Hepatocyte (in vitro differentiated cells): ENCODE measurements around the gene COL5A2. TPM values are rescaled to one million over a fixed set of nuclear protein-coding genes. Genes with fewer than 3 reads are reported as not detected.
A peak's percentile ranks its signal among the peaks of the same experiment; 100 is the strongest.

Experiments
- DNase-seq: peaks from one replicate; pipeline ENCODE4 v3.0.0-alpha.2; 2016; ENCODE audit warnings: low spot score
- H2AFZ ChIP-seq: fragments of 200-600 bp; sonication (generic); 2 replicates; pipeline ENCODE4 v1.6.0; 2016; ENCODE audit warnings: antibody characterized with exemption, mild to moderate bottlenecking
- H3K27ac ChIP-seq: fragments of 200-600 bp; sonication (generic); 2 replicates; pipeline ENCODE4 v1.5.1; 2016; ENCODE audit warnings: mild to moderate bottlenecking
- H3K27me3 ChIP-seq: fragments of 200-600 bp; sonication (generic); 2 replicates; pipeline ENCODE4 v1.6.1; 2016
- H3K36me3 ChIP-seq: fragments of 200-600 bp; sonication (generic); replicated peaks from 2 replicates; pipeline ENCODE4 v1.5.1; 2016; ENCODE audit warnings: low read depth; ENCODE audit not compliant: insufficient read depth
- H3K4me1 ChIP-seq: fragments of 200-600 bp; sonication (generic); 2 replicates; pipeline ENCODE4 v1.5.1; 2016; ENCODE audit warnings: mild to moderate bottlenecking, moderate library complexity; ENCODE audit not compliant: insufficient read depth
- H3K4me2 ChIP-seq: fragments of 200-600 bp; sonication (generic); 2 replicates; pipeline ENCODE4 v1.6.0; 2016
- H3K4me3 ChIP-seq: fragments of 200-600 bp; sonication (generic); 2 replicates; pipeline ENCODE4 v1.5.1; 2016; ENCODE audit warnings: mild to moderate bottlenecking
- H3K79me2 ChIP-seq: fragments of 200-600 bp; sonication (generic); 2 replicates; pipeline ENCODE4 v1.6.0; 2017; ENCODE audit warnings: mild to moderate bottlenecking
- H3K9me2 ChIP-seq: fragments of 200-600 bp; sonication (generic); replicated peaks from 2 replicates; pipeline ENCODE4 v1.6.0; 2017; ENCODE audit warnings: mild to moderate bottlenecking; ENCODE audit not compliant: insufficient read depth
- H3K9me3 ChIP-seq: fragments of 200-600 bp; sonication (generic); 2 replicates; pipeline ENCODE4 v1.5.1; 2016; ENCODE audit warnings: low read depth, mild to moderate bottlenecking
- H4K20me1 ChIP-seq: fragments of 200-600 bp; sonication (generic); 2 replicates; pipeline ENCODE4 v1.6.0; 2016; ENCODE audit warnings: mild to moderate bottlenecking; ENCODE audit not compliant: insufficient read depth, poor library complexity, severe bottlenecking
- CTCF ChIP-seq: fragments of 200-600 bp; sonication (generic); IDR thresholded peaks from 2 replicates; pipeline ENCODE4 v1.5.1; 2016; ENCODE audit warnings: antibody characterized with exemption, mild to moderate bottlenecking; ENCODE audit not compliant: poor library complexity
- EZH2 ChIP-seq: fragments of 200-600 bp; sonication (generic); IDR thresholded peaks from 2 replicates; pipeline ENCODE4 v1.6.1; 2016; ENCODE audit warnings: antibody characterized with exemption, mild to moderate bottlenecking, borderline replicate concordance
- EZH2phosphoT487 ChIP-seq: fragments of 200-600 bp; sonication (generic); IDR thresholded peaks from one replicate; pipeline ENCODE4 v1.6.1; 2018; ENCODE audit warnings: antibody characterized with exemption, mild to moderate bottlenecking, low read depth, moderate library complexity; ENCODE audit not compliant: unreplicated experiment, severe bottlenecking
- whole genome bisulfite sequencing: methylation state at CpG from one replicate; pipeline ENCODE4 v1.1.6; 2016; ENCODE audit warnings: low lambda C conversion rate; ENCODE audit errors: missing lambda C conversion rate; 5-methylcytosine and 5-hydroxymethylcytosine counted together
- polyA plus RNA-seq: library from polyadenylated mRNA; unstranded; fragments of >200 nt; fragmentation: Nextera tagmentation; extraction: Ambion mirVana; gene quantifications from 2 replicates; pipeline ENCODE4 v1.2.1, GENCODE V29; 2016
- total RNA-seq: library from RNA; depleted of rRNA; stranded (reverse); fragments of >200 nt; gene quantifications from 2 replicates; pipeline ENCODE4 v1.2.3, GENCODE V29; 2014

COL5A2 gene
- total and polyA plus RNA-seq, 2 experiments from 2014 or later = 137 to 406 TPM

- H3K27ac ChIP-seq = no peak overlapping the region
- TF ChIP-seq EZH2phosphoT487 (no peak), EZH2 (no peak), CTCF (peak; percentile 37)
- no peaks in the 10 kb centered on the region for H3K79me2 ChIP-seq
These were observed 154.5 kb downstream of the COL5A2 start for GRCh38 chr2:189024901-189025618.

GRCh38 chr2:189022492-189022891, 157.1 kb downstream of the COL5A2 start:
- no peaks in the 10 kb centered on the region for H3K9me2 ChIP-seq
- TF ChIP-seq EZH2 = no peak
- TF ChIP-seq EZH2phosphoT487 = no peak
- TF ChIP-seq CTCF = no peak
- H2AFZ ChIP-seq = no peak overlapping the region
- no peaks in the 10 kb centered on the region for H3K36me3 ChIP-seq
- H3K79me2 ChIP-seq = no peaks in the 10 kb centered on the region
- WGBS = 41% methylated on average over 3 of the region's 3 CpGs
- H3K27ac ChIP-seq = peak overlapping the region; percentile 79
- peak overlapping the region; percentile 28 for H3K4me2 ChIP-seq
- H3K27me3 ChIP-seq = no peaks in the 10 kb centered on the region
- H3K4me3 ChIP-seq = no peak overlapping the region
- no peaks in the 10 kb centered on the region for H3K9me3 ChIP-seq
- no peaks in the 10 kb centered on the region for H3K4me1 ChIP-seq
- peak; percentile 43 for DNase-seq
- H4K20me1 ChIP-seq = no peaks in the 10 kb centered on the region

More at GRCh38 chr2:189024901-189025618, 154.5 kb downstream of the COL5A2 start:
- H3K4me1 ChIP-seq = no peaks in the 10 kb centered on the region
- H2AFZ ChIP-seq = no peak overlapping the region
- H3K9me3 ChIP-seq = no peaks in the 10 kb centered on the region
- DNase-seq = no peak
- 82% methylated on average over 3 of the region's 3 CpGs for WGBS
- H4K20me1 ChIP-seq = no peaks in the 10 kb centered on the region
- no peaks in the 10 kb centered on the region for H3K27me3 ChIP-seq
- no peak overlapping the region for H3K4me3 ChIP-seq
- H3K9me2 ChIP-seq = no peaks in the 10 kb centered on the region
- H3K36me3 ChIP-seq = no peaks in the 10 kb centered on the region
- H3K4me2 ChIP-seq = no peak overlapping the region

- H3K27ac ChIP-seq = peak overlapping the region; percentile 79
These were observed 157.5 kb downstream of the COL5A2 start for GRCh38 chr2:189022053-189022481.

More at GRCh38 chr2:189022053-189022481, 157.5 kb downstream of the COL5A2 start:
- no peaks in the 10 kb centered on the region for H3K4me1 ChIP-seq
- H3K27me3 ChIP-seq = no peaks in the 10 kb centered on the region
- TF ChIP-seq EZH2phosphoT487 (no peak), EZH2 (no peak), CTCF (no peak)
- no peaks in the 10 kb centered on the region for H3K79me2 ChIP-seq
- H3K36me3 ChIP-seq = no peaks in the 10 kb centered on the region
- peak; percentile 54 for DNase-seq
- 43% methylated on average over 7 of the region's 7 CpGs for WGBS
- H2AFZ ChIP-seq = no peak overlapping the region
- no peaks in the 10 kb centered on the region for H3K9me3 ChIP-seq
- H4K20me1 ChIP-seq = no peaks in the 10 kb centered on the region
- H3K4me2 ChIP-seq = peak overlapping the region; percentile 28
- H3K4me3 ChIP-seq = no peak overlapping the region
- no peaks in the 10 kb centered on the region for H3K9me2 ChIP-seq
